CD4-positive, alpha-beta T cell treated with Interleukin-6 at 100 ng/mL for 8 hours (primary cell): ENCODE data around the gene PRAMEF10.
"Not testable (repeated sequence)": the region's sequence is repeated elsewhere in the genome, so short reads cannot be mapped to it uniquely, and the experiment has no call there.

ENCODE experiments used
- DNase-seq: peaks from one replicate; pipeline ENCODE4 v3.0.0-alpha.2; 2020; ENCODE audit warnings: mixed read lengths, low spot score

The PRAMEF10 gene

DNA sequence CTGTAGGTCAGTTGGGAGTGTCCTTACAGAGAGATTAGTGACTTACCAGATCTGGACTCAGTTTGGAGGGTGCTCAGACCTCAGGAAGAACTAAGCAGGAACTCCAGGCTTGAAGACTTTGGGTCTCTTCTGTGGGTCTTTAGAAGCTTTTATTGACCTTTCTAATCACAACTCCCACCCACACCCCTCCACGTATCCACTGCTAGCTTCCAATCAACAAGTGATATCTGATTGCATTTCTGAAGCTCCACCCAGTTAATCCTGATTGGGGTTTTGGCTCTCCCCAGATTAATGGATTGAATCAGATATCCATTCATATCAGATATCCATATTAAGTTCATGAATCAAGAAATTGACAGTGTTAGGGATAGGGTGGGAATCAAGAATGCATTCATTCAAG, at the start of gene PRAMEF10:
PRAMEF10 (minus strand) TSS at position 101 of the 400 bp plus-strand sequence. CDS start 2,423 bp downstream, outside the sequence.
- DNase-seq: not testable (repeated sequence)

GRCh38 chr1:12947480-12947879, 49.4 kb upstream of the PRAMEF10 start, which contains the start of gene PRAMEF6:
PRAMEF6 (minus strand) TSS chr1:12947580; CDS start chr1:12942518, 5,062 bp downstream.
- DNase-seq: not testable (repeated sequence)

- not testable (repeated sequence) for DNase-seq
Observed at GRCh38 chr1:12924368-12924767, 26.3 kb upstream of the PRAMEF10 start.

DNA sequence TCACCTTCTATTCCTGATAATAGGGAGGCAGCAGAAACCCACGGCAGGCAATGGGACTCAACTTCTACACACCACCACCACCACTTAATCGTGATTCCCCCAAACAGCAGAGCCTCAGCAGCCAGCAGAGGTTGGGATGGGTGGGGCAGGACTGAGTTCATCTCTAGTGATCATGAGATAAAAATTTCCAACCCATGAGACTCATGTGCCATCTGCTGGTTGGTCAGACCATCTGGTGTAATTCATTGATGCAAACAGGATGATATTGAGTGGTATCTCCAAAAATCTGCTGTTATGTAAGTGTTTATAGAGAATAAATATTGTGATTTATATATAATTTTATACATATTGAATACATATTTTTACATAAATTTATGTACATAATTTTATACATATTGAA, 23.7 kb upstream of the PRAMEF10 start:
- DNase-seq: not testable (repeated sequence)

- not testable (repeated sequence) for DNase-seq
Observed at GRCh38 chr1:12916310-12916709, 18.2 kb upstream of the PRAMEF10 start, which contains the start of gene PRAMEF7. PRAMEF7 (plus strand) TSS chr1:12916610; CDS start chr1:12917693, 1,083 bp downstream.

- DNase-seq: not testable (repeated sequence)
Observed at GRCh38 chr1:12903793-12904572, 5.9 kb upstream of the PRAMEF10 start.

GRCh38 chr1:12899186-12899585, 1.1 kb upstream of the PRAMEF10 start:
- not testable (repeated sequence) for DNase-seq

GRCh38 chr1:12886101-12886500, 12.0 kb downstream of the PRAMEF10 start, which contains the start of gene PRAMEF4:
PRAMEF4 (minus strand) TSS chr1:12886201; CDS start chr1:12883394, 2,807 bp downstream.
- not testable (repeated sequence) for DNase-seq

- not testable (repeated sequence) for DNase-seq
Observed at GRCh38 chr1:12878453-12878852, 19.6 kb downstream of the PRAMEF10 start.

DNA sequence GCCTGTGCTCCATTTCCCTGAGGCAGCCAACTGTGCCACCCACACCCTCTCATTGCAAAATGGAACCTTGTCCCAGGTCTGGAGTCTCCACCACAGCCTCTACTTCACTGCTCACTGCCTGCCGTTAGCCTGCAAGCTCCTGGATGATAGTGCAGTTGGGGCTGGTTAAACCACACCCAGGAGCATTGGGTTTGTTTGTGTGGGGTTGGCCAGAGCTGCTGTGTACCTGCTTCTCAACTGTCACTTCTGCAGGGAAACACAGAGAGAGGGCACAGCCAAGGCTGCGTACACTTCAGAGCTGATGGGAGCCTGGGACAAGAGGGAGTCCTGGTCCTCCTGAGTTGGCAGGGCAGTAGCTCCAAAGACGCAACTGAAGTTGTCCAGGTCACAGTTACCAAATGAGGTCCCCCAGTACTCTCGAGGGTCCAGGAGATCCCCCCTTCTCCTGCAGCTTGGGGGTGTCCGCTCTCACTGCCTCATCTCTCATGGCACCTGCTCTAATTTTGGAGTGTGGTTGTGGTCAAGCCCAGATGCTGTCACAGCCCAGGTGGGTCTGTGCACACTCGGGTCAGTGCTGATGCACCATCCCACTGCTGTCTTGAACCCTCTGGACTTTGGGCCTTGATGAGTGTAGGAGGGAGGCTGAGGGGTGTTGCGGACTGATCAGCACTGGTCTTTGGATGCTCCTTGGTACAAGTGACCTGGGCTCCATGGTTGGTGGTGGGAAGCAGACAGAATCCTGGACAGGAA, 34.8 kb downstream of the PRAMEF10 start:
- not testable (repeated sequence) for DNase-seq

DNA sequence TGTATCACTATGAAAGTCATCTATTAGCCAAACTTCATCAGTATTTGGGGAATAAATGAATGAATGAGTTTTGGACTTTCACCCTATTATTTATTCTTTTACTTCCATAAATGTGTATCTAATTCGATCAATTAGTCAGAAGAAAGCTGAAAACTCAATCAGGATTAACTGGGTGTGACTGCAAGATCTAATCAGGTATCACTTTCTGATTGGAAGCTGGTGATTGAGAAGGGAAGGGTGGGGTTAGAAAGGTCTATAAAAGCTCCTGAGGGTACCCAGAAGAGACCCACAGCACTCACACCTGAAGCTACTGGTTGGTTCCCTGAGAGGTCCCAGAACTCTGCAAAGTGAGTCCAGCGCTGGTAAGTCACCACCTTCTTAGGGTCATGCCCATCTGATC, 41.3 kb downstream of the PRAMEF10 start, which contains the start of gene PRAMEF2:
PRAMEF2 (plus strand) TSS at position 301 of the 400 bp plus-strand sequence. CDS start 1,924 bp downstream, outside the sequence.
- DNase-seq: not testable (repeated sequence)

DNA sequence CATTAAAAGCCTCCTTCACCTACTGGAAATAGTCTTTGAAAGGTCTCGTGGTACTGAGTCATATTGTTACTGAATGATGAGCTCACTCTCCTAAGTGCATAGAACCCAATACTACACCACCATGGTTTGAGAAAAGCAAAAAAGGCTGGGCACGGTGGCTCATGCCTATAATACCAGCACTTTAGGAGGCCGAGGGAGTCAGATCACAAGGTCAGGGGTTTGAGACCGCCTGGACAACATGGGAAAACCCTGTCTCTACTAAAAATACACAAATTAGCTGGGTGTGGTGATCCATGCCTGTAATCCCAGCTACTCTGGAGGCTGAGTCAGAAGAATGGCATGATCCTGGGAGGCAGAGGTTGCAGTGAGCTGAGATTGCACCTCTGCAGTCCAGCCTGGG, 46.3 kb downstream of the PRAMEF10 start:
- no peak for DNase-seq

- not testable (repeated sequence) for DNase-seq
Observed at GRCh38 chr1:12848620-12849019, 49.5 kb downstream of the PRAMEF10 start, which contains the start of gene HNRNPCL1. HNRNPCL1 (minus strand) TSS chr1:12848720; CDS start chr1:12848289, 431 bp downstream.
